Body of pancreas (tissue), 4 donors: Measurements from ENCODE around the gene BLOC1S6. TPM values are rescaled to one million over a fixed set of nuclear protein-coding genes. Genes with fewer than 3 reads are reported as not detected.
A peak's percentile ranks its signal among the peaks of the same experiment; 100 is the strongest.

ENCODE experiments used
- ATAC-seq: fragments of 150-250 bp; one replicate; pipeline ENCODE4 v1.9.1; 2016
- DNase-seq, 4 donors: peaks; one replicate each; pipeline ENCODE4 v3.0.0-alpha.2; 2019
- H3K27ac ChIP-seq, 4 donors: fragments of 200-600 bp; sonication (generic); 1 replicate in 3 of 4; 2 replicates in 1 of 4; pipeline versions ENCODE4 v1.5.1 to v1.6.1; 2016 to 2019; ENCODE audit warnings: mild to moderate bottlenecking in 1 of 4, mixed read lengths in 1 of 4, moderate library complexity in 1 of 4
- H3K27me3 ChIP-seq, 2 donors: fragments of 200-600 bp; sonication (generic); one replicate each; pipeline ENCODE4 v1.6.0; 2016; ENCODE audit warnings: mild to moderate bottlenecking in 1 of 2
- H3K36me3 ChIP-seq, 2 donors: fragments of 200-600 bp; sonication (generic); replicated peaks in 1 of 2; 2 replicates each; pipeline ENCODE4 v1.5.1; 2016; ENCODE audit warnings: low read depth in 2 of 2; ENCODE audit not compliant: insufficient read depth in 1 of 2
- H3K4me1 ChIP-seq: fragments of 200-600 bp; sonication (generic); one replicate; pipeline ENCODE4 v1.6.0; 2016
- H3K4me3 ChIP-seq, 2 donors: fragments of 200-600 bp; sonication (generic); 1 replicate in 1 of 2; 2 replicates in 1 of 2; pipeline ENCODE4 v1.5.1; 2016 to 2019
- H3K9me3 ChIP-seq, 3 donors: fragments of 200-600 bp; sonication (generic); 1 replicate in 2 of 3; 2 replicates in 1 of 3; pipeline ENCODE4 v1.5.1; 2016
- CTCF ChIP-seq, 7 experiments: fragments of 450-650 bp in 4 of 7; fragments of 200-600 bp in 3 of 7; sonication (generic) in 3 of 7; IDR thresholded peaks; one replicate each; pipeline ENCODE4 v1.5.1; 2016 to 2019; ENCODE audit warnings: antibody characterized with exemption in 7 of 7
- POLR2A ChIP-seq, 3 donors: fragments of 450-650 bp; IDR thresholded peaks; one replicate each; pipeline ENCODE4 v1.6.1; 2016; ENCODE audit warnings: antibody characterized with exemption in 3 of 3, mild to moderate bottlenecking in 2 of 3
- WGBS, 2 donors: methylation state at CpG; one replicate each; pipeline ENCODE4 v1.1.5; 2017; 5-methylcytosine and 5-hydroxymethylcytosine counted together
- intact Hi-C: fragments of 100-400 bp; cut with DNase I; formaldehyde crosslinking; loops from one replicate; pipeline ENCODE4 v1.15.1; 2023
- total RNA-seq, 2 donors: library from RNA; depleted of rRNA; stranded (reverse); fragments of >200 nt; gene quantifications; one replicate each; pipeline ENCODE4 v1.1.0, GENCODE V29; 2016

The BLOC1S6 gene
- total RNA-seq, 2 donors from 2014 or later, result 18.5 to 34.0 TPM

GRCh38 chr15:45551676-45552075 lies 35.5 kb upstream of the BLOC1S6 start:
- no peak for DNase-seq
- 62 to 65% methylated on average over 3 of the region's 3 CpGs for WGBS, 2 donors
- ATAC-seq, result no peak
- H3K36me3 ChIP-seq, result no peaks in the 10 kb centered on the region
- no peaks in the 10 kb centered on the region for H3K4me1 ChIP-seq
- intact Hi-C loops, result no loop called here
- no peak for TF ChIP-seq POLR2A (IDR thresholded peaks at IDR 0.05)
- TF ChIP-seq CTCF (IDR thresholded peaks at IDR 0.05), result no peak
- no peaks in the 10 kb centered on the region for H3K9me3 ChIP-seq
- H3K27ac ChIP-seq, result no peak overlapping the region
- no peaks in the 10 kb centered on the region for H3K27me3 ChIP-seq
- no peak overlapping the region for H3K4me3 ChIP-seq

DNA sequence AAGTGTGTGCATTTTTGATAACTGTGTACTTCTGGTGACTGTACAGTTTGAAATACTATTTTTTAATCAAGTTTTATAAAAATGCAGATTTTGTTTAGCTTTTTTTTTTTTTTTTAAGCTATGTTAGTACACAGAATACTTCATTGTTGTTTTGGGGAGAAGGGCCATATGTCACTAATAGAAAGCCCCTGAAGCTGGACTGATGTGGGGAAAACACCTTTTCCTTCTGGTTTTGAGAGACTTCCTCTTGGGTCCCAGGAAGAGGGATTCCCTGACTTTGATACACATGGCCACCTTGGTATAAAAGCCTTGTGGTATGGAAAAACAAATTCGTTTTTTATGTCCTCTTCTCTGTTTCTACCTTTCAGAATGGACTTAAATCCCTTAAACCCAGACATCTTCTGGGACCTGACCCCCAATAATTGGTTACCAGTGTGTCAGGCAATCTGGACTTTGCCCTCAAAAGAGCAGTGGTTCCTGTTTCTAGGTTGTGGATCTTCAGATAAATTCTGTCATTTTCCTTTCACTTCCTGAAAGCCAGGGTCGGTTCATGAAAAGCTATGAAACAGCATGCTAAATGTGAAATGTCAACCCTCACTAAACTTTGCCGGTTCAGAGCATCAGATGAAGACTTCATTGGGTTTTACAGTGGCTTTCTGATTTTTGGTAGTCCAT lies 31.1 kb upstream of the BLOC1S6 start:
- H3K27ac ChIP-seq, result no peak overlapping the region
- no peak for DNase-seq
- no peak for ATAC-seq
- H3K9me3 ChIP-seq, result no peaks in the 10 kb centered on the region
- intact Hi-C loops, result no loop called here
- TF ChIP-seq POLR2A (IDR thresholded peaks at IDR 0.05), result no peak
- TF ChIP-seq CTCF (IDR thresholded peaks at IDR 0.05), result no peak
- H3K36me3 ChIP-seq, result no peaks in the 10 kb centered on the region
- H3K4me3 ChIP-seq, result no peak overlapping the region
- no peaks in the 10 kb centered on the region for H3K27me3 ChIP-seq
- 27 to 32% methylated on average over 3 of the region's 3 CpGs for WGBS, 2 donors
- H3K4me1 ChIP-seq, result no peaks in the 10 kb centered on the region

GRCh38 chr15:45572617-45573016 lies 14.6 kb upstream of the BLOC1S6 start:
- WGBS, 2 donors, result 69 to 74% methylated on average over 3 of the region's 3 CpGs
- intact Hi-C loops, result no loop called here
- TF ChIP-seq CTCF (IDR thresholded peaks at IDR 0.05) (no peak), POLR2A (IDR thresholded peaks at IDR 0.05) (no peak)
- Histone ChIP-seq H3K27ac (no peak overlapping the region), H3K36me3 (no peaks in the 10 kb centered on the region), H3K4me3 (no peak overlapping the region), H3K27me3 (no peaks in the 10 kb centered on the region), H3K9me3 (no peaks in the 10 kb centered on the region), H3K4me1 (no peaks in the 10 kb centered on the region)
- DNase-seq (no peak), ATAC-seq (no peak)

DNA sequence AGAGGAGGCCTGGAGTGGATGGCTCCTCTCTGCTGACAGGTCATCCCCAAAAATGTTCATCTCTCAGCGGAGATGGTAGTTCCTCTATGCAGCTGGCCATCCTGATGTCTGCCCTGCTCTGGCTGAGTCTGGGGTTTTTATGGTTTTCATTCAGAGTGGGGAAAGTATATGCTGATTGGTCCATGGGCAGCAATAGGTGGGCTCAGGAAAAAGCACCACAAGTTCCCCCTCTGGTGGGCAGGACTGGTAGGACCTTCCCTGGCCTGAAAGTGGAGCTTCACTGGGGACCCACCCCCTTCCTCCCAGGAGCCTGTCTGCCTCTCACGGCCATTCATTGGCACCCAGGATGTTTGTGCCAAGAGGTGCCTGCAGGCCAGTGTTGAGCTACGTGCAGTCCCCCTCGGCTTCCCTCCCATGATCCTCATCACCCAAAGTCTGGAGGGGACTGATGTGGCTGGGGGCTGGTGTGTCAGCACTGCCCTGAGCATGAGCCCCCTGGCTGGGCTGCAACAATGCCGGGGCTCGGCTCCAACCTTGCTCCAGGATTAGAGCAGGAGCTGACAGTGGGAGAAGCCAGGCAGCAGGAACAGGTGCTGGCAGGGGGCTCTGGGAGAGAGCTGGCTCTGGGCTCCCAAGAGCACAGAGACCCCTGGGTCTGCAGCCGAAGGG lies 13.1 kb upstream of the BLOC1S6 start:
- ATAC-seq (no peak), DNase-seq (peak in 1 of 4 donors; percentile 13)
- H3K27ac ChIP-seq, result no peak overlapping the region
- intact Hi-C loops, result no loop called here
- no peaks in the 10 kb centered on the region for H3K36me3 ChIP-seq
- H3K4me3 ChIP-seq, result no peak overlapping the region
- no peaks in the 10 kb centered on the region for H3K9me3 ChIP-seq
- no peaks in the 10 kb centered on the region for H3K4me1 ChIP-seq
- no peaks in the 10 kb centered on the region for H3K27me3 ChIP-seq
- WGBS, 2 donors, result 57 to 90% methylated on average over 2 to 6 of the region's 7 CpGs
- no peak for TF ChIP-seq CTCF (IDR thresholded peaks at IDR 0.05)
- TF ChIP-seq POLR2A (IDR thresholded peaks at IDR 0.05), result no peak

DNA sequence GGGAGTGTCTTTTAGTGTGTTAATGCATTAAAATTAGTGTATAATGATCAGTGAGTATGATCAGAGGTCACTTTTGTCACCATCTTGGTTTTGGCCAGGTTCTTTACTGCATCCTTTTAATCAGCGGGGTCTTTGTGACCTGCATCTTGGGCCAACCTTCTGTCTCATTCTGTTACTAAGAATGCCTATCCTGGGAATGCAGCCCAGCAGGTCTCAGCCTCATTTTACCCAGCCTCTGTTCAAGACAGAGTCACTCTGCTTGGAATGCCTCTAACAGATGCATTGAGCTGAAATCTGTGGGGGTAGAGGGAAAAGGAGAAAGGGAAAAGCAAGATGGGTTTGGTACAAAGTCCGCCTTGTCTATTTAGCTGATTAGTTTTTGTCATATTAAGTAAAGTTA lies 5.3 kb upstream of the BLOC1S6 start:
- DNase-seq, result no peak
- 94% methylated on average over 2 of the region's 2 CpGs for WGBS, 2 donors
- no peak for ATAC-seq
- TF ChIP-seq CTCF (IDR thresholded peaks at IDR 0.05) (no peak), POLR2A (IDR thresholded peaks at IDR 0.05) (no peak)
- Histone ChIP-seq H3K4me1 (peaks cover 15% of the 10 kb centered on the region), H3K4me3 (no peak overlapping the region), H3K27me3 (no peaks in the 10 kb centered on the region), H3K9me3 (no peaks in the 10 kb centered on the region), H3K27ac (no peak overlapping the region), H3K36me3 (no peaks in the 10 kb centered on the region)
- intact Hi-C loops, result no loop called here
